Skin of body (tissue), 2 donors: Measurements from ENCODE around the gene CNTN1. TPM values are rescaled to one million over a fixed set of nuclear protein-coding genes. Genes with fewer than 3 reads are reported as not detected.

ENCODE experiments used
- DNase-seq: peaks from one replicate; lab custom pipeline; 2025; lab: John Stamatoyannopoulos, UW
- total RNA-seq: library from RNA; depleted of rRNA; stranded (reverse); fragments of >200 nt; gene quantifications from one replicate; pipeline ENCODE4 v1.2.3, GENCODE V29; 2014

The CNTN1 gene
- total RNA-seq = 28.9 TPM

GRCh38 chr12:40691913-40692764, at the start of gene CNTN1:
CNTN1 (plus strand) TSS chr12:40692439.
- DNase-seq = peak; percentile 85

- DNase-seq = peak; percentile 8
Observed at GRCh38 chr12:40643506-40643905, 48.7 kb upstream of the CNTN1 start.

DNA sequence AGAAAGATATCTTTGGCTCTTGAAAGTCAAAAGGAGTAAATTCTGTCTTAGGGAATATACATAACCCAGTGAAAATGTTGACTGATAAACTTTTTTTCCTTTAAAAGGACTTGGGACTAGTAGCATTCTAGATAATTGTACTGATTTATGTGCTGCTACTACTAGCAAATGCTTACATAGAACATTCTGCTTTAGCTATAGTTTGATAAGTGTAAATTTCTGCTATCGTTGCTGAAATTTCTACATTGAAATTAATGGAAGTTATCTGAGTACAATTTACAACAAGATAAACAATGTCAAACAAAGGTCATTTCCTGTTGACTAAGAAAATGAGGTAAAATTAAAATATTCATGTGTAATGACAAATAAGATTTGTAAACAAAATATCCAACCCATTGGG, 48.3 kb upstream of the CNTN1 start:
- DNase-seq = no peak

DNA sequence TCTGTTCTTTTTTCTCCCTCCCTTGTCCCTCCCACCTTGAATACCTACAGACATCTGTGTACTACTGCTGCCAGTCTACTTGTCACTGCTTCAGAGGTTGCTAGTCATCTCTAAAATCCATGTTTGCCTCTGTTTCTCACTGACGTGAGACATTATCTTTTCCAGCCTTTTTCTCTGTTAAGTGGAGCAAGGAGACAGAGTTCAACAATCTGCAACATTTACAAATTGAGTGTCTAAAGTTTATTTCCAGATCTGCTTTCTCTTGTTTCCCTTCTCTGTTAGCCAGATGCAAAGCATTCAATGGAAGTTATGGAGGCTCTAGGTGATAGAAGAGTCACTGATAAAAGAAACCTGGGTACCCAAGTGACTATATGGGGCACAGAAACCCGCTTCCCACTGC, 47.5 kb upstream of the CNTN1 start:
- no peak for DNase-seq

- no peak for DNase-seq
Observed at GRCh38 chr12:40645361-40645760, 46.9 kb upstream of the CNTN1 start.

- peak; percentile 8 for DNase-seq
Observed at GRCh38 chr12:40646456-40646855, 45.8 kb upstream of the CNTN1 start.

GRCh38 chr12:40646911-40647310, 45.3 kb upstream of the CNTN1 start:
- DNase-seq = no peak

- no peak for DNase-seq
Observed at GRCh38 chr12:40647651-40648050, 44.6 kb upstream of the CNTN1 start.

DNA sequence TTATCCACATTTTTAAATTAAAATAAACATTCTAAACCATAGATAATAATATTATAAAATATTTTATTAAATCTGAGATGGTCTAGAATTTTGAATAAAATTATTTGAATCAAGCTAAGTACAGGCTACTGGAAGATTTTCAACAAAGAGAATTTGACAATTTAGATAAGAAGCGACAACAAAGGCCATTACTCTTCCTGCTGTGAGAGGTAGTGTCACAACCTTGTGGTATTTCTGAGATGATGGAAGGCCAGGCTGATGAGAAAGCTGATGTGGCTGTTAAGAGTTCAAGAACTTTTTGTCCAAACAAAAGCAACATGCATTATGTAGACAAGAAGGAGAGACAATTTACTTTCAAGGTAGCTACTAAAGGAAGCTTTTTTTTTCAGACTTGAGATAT, 43.7 kb upstream of the CNTN1 start:
- no peak for DNase-seq

GRCh38 chr12:40650038-40650704, 42.1 kb upstream of the CNTN1 start:
- DNase-seq = no peak

DNA sequence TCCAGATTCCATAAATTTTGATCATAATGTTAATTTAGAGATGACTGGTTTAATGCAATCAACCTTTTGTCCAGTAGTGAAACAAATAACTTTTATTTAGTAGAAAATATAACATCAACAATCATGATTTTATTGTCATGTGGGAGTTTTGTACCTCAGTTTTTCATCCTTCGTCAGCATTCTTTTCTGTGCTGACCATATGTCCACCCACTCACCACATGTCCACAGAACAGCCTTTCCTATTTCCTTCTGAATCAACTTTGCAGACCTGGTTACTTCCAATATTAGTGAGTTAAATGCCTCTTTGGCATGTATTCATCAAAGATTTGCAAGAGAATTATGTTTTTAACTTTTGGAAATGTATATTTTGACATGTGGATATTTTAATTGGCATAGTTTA, 36.8 kb upstream of the CNTN1 start:
- no peak for DNase-seq

DNA sequence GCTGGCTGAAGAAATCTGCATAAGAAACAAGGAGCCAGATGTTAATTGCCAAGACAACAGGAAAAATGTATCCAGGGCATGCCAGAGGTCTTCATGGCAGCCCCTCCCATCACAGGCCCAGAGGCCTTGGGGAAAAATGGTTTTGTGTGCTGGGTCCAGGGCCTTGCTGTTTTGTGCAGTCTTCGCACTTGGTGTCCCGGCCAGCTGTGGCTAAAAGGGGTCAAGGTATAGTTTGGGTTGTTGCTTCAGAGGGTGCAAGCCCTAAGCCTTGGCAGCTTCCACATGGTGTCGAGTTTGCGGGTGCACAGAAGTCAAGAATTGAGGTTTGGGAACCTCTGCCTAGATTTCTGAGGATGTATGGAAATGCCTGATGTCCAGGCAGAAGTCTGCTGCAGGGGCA, 29.9 kb upstream of the CNTN1 start:
- no peak for DNase-seq

DNA sequence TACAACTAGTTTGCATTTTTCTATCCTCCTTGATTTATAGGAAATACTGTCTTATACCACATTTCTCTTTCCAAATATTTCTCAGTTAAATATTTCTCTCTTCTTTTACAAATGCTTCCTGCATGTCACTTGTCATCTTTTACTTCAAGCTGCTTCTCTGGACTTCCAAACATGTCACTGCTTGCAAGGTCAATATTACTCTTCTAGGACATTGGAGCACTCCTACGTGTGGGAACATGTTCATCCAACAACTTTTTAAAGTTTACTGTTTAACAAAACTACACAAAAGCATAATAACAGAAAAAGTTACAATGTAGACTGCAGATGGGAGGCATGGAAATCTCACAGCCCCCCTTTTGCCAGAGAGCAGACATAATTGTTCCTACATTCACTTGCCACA, 28.5 kb upstream of the CNTN1 start:
- DNase-seq = no peak

DNA sequence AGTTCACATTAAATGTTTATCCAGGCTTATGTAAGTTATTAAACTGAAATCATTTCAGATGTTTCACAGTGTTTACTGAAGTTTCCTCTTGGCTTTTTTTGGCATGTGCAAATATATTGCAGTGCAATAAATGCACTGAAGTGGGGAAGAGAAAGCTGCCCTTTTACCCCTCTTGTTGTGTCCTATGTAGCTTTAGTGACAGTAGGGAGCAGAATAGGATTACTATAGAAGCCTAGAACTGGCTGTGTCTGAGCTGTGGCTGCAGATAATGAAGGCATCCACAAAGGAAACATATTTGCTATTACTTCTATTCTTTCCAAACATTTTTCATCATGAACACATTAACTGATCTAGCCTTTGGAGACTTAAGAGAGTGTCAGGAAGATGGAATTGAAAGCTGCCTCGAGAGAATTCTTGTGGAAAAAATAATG, 24.1 kb upstream of the CNTN1 start:
- DNase-seq = peak; percentile 74

- DNase-seq = peak; percentile 79
Observed at GRCh38 chr12:40672741-40673271, 19.4 kb upstream of the CNTN1 start.

- DNase-seq = no peak
Observed at GRCh38 chr12:40681148-40681547, 11.1 kb upstream of the CNTN1 start.

DNA sequence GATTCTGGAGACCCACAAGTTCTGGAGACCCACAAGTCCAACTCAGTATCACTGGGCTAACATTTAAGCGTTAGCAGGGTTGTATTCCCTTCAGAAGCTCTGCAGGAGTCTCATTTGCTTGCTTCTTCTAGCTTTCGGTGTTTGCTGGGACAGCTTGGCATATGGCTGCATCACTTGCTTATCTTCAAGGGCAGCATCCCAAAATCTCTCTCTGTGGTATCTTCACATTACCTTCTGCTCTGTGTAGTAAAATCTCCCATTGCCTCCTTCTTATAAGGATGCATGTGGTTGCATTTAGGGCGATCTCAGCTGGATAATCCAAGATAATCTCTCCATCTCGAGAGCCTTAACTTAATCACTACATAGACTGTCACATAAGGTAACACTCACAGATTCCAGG, 7.3 kb upstream of the CNTN1 start:
- DNase-seq = no peak

- DNase-seq = no peak
Observed at GRCh38 chr12:40688085-40688725, 4.0 kb upstream of the CNTN1 start.

GRCh38 chr12:40689576-40689975, 2.7 kb upstream of the CNTN1 start:
- no peak for DNase-seq

GRCh38 chr12:40692765-40693206, 547 bp downstream of the CNTN1 start:
- DNase-seq = no peak

- peak; percentile 9 for DNase-seq
Observed at GRCh38 chr12:40693207-40693821, 1.1 kb downstream of the CNTN1 start.
